CD4-positive, alpha-beta T cell treated with Interleukin-4 for 1 hour (primary cell): ENCODE measurements around the gene ADCK1.
"Not testable (repeated sequence)": the region's sequence is repeated elsewhere in the genome, so short reads cannot be mapped to it uniquely, and the experiment has no call there.

Experiments used
- DNase-seq, 2 donors: peaks; one replicate each; pipeline ENCODE4 v3.0.0-alpha.2; 2020 to 2022

ADCK1 gene

DNA sequence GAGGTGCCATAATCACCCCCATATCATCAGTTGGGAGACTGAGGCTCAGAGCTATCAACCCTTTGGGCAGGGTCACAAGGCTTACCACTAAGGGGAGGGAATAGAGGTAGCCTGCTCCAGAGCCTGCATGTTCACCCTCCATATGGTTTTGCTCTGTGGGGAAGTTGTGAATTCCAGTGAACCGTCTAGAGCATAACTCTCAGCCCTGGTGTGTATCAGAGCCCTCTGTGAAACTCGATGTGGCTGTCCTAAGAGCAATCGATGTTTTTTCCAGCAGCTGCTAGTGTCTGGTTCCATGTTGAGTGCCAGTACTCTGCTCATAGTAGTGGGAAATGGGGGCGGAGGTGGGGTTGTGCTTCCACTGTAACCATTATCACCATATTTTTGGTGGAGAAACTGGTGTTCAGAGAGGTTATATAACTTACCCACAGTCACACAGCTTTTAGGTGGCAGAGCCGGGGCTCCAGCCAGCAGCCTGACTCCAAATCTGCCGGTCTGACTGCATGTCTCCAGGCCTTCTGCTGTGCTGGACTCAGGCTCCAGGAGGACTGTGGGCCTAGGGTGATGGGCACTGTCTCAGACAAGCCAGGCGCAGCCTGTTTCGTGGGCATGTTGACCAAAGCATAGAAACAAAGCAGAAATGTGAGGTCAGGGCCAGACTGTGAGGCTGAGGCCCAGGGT lies 104.2 kb downstream of the ADCK1 start:
- no peak for DNase-seq

DNA sequence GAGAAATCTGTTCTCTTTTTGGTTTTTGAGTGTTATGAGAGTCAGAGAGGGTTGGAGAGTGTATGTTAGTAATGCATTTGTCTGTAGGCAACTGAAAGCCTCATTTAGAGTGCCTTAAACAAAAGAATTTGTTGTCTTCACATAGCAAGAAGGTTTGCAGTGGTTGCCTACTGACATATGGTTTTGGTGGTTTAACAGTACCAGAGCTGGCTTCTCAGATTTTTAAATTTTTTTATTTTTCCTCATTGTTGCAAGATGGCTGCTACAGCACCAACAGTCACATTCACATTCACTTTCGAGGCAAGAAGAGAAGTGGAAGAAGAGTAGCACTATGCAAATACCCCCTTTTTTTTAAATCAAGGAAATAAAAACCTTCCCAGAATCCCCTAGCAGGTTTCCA lies 106.5 kb downstream of the ADCK1 start:
- no peak for DNase-seq

DNA sequence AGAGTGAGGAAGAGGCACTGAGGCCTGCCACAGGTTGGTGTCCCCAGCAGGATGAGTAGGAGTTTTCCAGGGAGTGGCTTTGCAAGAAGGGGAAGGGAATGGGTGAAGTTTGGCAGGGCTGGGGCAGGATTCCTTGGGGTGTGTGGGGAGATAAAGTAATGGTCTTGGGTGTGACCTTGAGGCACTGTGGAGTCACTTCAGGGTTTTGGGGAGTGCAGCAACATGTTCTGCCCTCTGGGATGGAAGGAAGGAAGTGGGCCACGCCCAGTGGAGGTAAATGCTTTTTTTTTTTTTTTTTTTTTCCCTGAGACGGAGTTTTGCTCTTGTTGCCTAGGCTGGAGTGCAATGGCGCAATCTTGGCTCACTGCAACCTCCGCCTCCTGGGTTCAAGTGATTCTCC lies 108.9 kb downstream of the ADCK1 start:
- DNase-seq, result no peak

DNA sequence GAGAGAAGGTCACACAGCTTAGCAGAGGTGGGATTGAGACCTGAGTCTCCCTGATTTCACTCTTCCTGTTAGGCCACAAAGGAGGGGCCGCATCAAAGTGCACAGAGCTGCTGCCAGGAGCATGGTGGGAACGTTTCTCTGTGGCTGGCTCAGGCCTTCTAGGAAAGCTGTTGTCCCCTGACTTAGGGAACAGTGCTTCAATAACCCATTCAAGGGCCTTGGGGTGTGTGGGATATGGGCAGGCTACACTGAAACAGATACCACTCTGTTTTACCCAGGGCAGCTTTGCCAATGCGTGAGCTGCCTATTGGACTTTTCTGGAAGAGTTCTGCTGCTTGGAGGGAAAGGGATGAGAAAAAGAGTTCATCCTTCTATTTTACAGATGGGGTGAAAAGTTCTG lies 110.0 kb downstream of the ADCK1 start:
- DNase-seq, result no peak

DNA sequence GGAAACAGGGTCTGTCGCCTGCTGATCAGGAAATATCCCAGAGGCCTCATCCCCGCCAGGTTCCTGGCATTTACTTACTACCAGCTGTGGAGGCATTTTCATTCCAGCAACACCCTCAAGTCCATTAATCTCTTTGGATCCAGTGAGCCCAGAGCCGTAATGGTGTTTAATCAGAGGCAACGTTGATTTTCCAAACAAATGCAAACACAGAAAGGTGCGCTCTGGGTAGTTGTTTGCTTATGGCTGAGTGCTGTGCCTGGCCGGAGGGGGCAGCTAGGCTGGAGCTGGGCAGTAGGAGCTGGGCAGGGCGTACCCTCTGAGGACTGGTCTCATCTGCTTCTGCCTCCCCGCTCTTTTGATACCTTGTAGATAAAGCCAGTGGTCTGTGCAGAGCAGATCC lies 110.6 kb downstream of the ADCK1 start:
- no peak for DNase-seq

DNA sequence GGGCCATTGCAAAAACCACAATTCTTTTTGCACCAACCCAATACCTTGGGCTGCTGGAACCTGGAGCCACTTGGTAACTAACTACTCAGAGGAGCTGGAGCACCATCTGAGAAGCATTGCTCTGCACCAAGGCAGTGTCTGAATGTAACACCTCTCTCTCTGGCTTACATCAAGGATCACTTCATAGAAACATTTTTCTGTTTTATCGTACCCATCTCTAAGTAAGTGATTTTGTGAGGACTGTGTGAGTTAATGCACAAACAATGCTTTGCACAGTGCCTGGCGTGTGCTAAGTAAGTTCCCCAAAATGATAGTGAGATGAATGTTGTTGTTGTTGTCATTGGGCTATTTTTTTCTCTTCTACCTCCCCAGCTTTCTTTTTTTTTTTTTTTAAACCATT lies 111.4 kb downstream of the ADCK1 start:
- DNase-seq, result no peak

DNA sequence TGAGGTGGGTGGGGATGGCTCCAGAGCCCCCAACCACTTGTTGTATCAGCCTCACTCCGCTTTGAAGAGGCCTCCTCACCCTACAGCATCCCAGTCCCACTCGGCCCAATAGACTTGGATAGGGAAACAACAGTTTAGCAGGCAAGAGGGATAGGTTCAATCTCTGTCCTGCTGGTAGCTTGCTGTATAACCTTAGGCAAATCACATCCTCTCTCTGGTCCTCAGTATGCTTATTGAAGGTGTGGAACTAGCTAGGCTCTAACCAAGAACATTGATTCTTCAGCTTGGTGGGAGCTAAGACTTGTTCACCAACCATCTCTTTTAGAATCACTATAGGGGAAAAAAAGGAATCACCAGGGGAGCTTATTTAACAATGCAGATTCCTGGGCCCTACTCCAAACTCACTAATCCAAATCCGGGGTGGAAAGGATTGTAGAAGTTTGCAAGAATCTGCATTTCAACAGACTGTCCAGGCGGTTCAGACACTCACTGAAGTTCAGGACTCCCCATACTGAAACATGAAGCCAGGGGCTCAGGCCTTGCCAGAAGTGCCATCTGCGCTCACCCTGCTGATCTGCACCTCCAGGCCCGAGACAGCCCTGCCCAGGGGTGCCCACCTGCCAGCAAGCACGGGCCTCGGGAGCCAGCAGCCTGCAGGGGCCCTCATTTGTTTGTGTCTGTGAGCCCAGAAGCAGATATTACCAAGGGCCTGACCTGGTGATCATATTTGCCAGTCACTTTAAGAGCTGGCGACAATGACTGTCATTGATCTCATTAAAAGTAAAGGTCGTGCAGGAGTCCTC lies 113.0 kb downstream of the ADCK1 start:
- no peak for DNase-seq

DNA sequence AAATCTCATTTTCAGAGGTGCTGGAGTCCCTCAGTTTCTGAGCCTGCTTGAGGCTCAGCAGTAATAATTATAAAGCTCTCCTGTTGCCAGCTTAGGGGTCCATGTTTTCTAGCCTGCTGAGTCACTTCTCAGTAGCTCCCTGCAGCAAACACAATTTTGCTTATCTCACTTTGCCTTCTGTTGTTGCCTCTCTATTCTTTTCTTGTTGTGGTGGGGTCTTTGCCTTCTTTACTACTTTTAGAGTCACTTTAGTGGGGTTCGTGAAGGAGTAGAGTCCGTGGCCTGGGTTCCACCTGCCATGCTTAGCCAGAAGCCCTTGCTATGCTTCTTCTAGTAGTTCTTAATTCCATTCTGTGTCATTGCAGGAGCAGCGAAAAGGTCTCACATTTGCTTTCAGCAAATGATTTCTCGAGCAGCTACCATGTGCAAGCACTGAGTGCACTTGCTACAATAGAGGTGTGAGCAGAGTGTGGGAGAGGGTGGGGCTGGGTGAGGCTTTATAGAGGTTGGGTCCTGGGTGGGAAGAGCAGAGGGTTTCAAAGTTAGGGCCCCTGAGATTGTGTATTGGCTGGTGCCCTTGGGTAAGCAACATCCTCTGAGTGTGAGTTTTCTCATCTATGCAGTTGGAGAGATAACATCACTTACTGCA lies 114.3 kb downstream of the ADCK1 start:
- no peak for DNase-seq

DNA sequence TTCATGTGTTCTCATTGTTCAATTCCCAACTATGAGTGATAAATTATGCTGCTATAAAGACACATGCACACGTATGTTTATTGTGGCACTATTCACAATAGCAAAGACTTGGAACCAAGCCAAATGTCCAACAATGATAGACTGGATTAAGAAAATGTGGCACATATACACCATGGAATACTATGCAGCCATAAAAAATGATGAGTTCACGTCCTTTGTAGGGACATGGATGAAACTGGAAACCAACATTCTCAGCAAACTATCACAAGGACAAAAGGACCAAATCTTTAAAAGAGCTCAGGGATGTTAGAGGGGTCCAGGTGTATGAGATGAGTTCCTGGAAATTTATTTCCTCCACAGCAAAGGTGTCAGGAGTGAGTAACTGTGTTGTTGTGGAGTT lies 115.5 kb downstream of the ADCK1 start:
- DNase-seq, result not testable (repeated sequence)

DNA sequence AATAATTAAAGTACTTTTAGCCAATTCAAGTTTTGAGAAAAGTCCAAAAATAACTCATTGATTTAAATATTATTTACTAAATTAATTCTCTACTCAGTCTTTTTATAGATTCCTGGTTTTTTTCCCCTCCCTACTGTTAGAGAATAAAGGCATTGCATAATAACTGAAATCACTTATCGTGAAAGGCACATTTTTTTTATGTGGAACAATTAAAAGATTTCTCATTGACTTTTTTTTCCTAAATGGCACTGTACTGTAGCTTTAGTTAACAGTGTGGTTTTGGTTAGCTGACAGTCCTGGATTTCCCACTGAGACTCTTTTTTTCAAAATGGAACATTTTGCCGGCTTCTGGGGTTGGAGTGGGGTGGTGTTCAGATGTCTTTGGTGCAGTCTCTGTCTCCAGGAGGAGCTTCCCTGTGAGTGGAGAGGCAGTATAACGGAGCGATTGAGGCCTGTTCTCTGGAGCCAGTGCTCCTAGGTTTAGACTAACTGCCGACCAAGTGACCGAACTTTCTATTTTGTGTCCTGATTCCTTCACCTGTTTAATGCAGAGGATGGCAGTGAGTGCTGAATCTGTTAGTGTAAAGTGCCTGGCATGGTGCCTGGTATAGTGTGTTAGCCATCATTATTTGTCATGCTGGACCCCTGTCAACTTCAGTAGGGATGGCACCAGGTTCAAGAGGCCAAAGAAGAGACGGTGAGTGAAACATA lies 117.7 kb downstream of the ADCK1 start:
- DNase-seq, result no peak

DNA sequence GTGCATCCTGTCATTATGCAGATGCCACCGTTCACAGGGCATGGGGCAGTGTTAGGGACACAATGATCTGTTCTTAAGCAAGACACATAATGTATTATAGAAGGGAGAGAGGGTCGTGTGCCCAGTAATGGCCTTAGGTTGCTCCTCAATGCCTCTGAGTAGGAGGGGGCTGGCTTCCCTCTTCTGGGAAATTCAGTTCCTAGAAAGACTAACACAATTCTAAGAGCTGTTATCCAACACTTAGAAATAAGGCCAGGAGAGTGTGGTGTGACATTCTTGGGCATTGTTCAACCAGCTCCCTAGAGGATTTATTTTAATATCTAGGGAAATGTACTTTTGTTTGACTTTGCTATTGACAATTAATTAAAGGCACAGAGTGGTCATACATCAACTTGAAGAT lies 118.5 kb downstream of the ADCK1 start:
- DNase-seq, result no peak

DNA sequence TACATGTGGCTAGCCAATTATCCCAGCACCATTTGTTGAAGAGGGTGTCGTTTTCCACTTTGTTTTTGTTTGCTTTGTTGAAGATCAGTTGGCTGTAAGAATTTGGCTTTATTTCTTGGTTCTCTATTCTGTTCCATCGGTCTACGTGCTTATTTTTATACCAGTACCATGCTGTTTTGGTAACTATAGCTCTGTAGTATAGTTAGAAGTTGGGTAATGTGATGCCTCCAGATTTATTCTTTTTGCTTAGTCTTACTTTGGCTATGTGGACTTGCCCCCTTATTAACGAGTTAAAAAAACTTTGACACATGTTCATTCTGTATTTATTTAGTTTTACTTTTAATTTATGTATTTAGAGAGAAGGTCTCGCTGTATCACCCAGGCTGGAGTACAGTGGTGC lies 120.4 kb downstream of the ADCK1 start:
- DNase-seq, result no peak

DNA sequence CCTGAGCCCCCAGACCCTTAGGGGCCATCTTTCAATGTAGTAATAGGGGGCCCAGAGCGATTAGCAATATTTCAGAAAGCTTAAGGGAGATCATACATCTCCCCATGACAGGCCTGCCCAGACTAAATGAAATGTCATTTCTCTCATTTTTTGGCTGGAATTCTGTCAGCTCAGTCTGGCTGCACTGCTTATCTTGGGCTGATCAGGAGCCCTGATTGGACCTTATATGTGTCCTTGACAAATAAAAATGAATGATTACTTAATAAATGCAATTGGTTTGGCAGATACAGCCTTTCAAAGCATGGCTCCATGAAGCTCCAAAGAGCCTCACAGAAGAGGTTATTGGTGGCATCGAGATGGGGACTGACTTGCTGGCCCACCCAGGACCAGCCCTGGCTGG lies 121.9 kb downstream of the ADCK1 start:
- no peak for DNase-seq

DNA sequence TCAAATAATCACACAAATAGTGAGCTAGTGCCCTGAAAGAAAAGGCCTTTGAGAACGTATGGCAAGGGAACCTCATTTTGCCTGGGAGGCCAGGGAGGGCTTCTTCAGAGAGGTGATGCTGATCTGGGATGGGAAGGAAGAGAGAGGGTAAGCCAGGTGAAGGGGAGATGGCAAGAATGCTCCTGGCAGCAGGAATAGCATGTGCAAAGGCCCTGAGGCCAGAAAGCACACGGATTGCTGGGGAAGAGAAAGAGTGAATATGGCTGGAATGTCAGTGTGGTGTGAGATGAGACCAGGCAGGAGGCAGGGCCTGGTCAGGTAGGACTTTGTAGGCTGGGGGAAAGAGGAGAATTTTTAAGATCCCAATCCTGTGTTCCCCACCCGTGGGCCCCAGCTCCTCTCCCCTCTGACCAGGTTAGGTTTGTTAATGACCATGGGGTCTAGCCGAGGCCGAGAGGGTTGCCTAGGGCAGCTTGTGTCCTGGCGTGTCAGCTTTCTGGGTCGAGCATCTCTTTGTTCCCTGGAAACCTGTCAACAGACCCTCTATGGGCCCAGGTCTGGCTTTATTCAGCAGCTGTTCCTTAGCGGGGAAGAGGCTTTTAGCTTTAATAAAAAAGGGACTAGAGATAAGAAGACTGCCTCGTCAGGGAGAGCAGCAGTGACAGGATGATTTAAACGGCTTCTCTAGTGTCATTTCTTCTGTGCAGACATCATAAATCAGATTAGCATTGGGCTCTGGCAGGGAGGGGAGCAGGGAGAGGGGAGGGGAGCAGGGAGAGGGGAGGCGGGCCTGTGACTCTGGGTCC lies 123.4 kb downstream of the ADCK1 start:
- no peak for DNase-seq

DNA sequence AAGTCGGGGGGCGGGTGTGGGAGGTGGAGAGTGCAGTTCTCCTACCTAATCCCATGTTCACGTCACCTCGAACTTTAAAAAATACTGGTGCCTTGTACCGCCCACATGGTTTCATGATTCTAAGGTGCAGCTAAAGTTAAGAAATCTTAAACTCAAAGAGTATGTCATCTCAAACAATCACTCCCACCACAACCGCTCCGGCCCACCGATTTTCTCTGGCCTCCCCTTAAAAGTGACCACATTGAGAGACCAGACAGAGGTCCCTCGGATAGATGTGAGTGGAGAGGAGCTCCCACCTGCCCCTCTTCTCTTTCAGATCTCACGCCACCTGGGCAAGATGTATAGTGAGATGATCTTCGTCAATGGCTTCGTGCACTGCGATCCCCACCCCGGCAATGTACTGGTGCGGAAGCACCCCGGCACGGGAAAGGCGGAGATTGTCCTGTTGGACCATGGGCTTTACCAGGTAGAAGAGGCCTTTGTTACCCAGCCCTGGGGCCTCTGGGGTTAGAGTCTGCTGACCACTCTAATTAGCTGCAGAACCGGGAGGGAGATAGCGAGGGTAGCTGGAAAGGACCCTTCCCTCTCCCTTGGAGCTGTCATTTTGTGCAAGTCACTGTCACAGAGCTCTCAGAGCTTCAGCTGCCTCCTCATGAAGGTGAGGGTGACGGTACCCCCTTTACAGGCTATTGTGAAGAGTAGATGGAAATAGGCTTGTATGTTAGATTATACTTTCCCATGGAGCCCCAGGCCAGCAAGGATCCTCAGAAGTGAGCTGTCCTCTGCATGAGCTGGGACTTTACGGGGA lies 124.4 kb downstream of the ADCK1 start:
- DNase-seq, result no peak

DNA sequence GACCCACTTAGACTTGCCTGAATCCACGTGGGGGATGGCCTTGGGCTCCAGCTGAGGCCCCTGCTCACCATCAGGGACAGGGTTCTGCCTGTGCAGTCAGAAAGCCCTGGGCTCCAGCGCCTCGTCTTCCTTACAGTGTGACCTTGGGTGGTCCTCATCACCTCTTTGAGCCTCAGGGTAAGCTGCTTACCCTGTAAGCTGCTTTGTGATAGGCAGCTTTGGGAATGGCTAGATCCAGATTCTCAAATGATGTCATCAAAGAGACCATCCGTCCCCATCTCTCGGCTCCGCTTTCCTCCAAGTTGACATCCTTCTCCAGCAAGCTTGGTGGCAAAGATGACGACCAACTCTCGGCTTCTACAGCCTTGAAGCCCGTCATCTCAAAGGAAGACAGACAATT lies 127.0 kb downstream of the ADCK1 start:
- DNase-seq, result no peak

DNA sequence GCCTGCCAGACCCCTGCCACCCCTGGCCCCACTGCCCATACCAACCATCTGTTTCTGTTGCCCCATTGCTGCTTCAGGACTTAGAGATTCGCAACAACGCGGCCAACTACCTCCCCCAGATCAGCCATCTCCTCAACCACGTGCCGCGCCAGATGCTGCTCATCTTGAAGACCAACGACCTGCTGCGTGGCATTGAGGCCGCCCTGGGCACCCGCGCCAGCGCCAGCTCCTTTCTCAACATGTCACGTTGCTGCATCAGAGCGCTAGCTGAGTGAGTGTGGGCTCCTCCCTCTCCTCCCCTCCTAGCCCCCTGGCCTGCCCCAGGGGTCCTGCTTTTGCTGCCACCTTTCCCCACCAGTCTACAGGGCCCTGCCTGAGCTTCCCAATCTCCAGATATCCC lies 131.5 kb downstream of the ADCK1 start:
- DNase-seq, result no peak

DNA sequence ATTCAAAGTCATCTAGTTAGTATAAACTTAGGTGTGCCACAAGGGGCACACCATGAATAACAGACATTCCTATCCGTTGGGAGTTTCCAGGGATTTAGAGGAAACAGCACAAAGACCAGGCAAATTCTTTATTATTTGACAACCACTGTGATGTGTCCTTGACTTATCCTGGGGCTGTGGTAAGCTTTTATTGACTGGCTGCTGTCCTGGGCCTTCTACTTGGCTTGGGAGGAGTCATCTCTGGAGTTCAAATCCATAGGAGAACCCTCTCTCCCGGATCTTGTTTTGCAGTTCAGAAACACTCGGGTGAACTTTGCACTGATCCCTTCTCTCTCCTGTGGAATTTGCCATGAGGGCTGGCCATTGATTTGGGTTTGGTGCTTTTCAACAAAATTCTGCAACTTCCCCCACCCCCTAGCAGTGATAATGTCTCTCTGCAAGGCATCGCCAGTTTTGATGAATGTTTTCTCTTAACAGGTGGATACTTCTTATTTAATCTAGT lies 136.3 kb downstream of the ADCK1 start:
- DNase-seq, result no peak

DNA sequence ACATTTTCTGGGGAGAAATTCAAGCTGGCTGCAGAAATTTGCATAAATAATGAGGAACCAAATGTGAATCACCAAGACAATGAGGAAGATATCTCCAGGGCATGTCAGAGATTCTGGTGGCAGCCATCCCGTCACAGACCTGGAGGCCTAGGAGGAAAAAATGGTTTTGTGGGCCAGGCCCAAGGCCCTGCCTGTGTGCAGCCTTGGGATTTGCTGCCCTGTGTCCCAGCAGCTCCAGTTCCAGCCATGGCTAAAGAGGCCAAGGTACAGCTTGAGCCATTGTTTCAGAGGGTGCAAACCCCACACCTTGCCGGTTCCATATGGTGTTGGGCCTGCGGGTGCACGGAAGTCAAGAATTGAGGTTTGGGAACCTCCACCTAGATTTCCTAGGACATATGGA lies 147.5 kb downstream of the ADCK1 start:
- no peak for DNase-seq

DNA sequence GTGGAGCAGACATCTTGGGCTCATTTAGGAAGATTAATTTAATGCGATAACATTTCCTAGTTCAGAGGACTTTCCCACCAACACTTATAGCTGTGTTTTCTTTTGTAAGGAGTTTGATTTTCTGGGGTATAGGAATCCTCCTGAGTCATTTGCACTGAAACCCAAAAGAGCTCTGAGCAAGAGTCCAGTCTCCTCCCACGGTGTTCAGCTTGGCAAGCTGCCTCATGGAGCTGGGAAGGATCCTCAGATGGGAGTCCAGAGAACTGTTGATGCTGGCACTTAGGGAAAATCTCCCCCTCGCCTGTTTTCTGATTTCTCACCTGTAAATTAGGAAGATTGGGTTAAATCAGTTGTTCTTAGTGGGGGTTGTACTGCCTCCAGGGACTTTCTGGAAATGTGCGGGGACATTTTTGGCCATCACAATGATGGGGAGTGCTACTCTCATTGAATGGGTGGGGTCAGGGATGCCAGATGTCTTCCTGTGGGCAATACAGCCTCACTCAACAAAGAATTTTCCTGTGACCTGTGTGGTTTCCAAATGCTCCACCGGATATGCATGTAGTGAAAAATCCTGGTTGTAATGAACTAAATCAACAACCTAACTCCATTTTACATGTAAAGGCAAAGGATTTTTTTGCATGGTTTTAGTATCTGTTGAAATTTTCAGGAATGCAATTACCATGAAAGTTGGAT lies 150.6 kb downstream of the ADCK1 start:
- DNase-seq, result no peak
